GM18858 (cell line): ENCODE measurements around the gene RANBP3.

Source experiments
- ATAC-seq: cut with Tn5 transposase; IDR thresholded peaks from one replicate; pipeline ENCODE4 v1.9.1; 2021; ENCODE audit not compliant: unreplicated experiment

RANBP3 gene

DNA sequence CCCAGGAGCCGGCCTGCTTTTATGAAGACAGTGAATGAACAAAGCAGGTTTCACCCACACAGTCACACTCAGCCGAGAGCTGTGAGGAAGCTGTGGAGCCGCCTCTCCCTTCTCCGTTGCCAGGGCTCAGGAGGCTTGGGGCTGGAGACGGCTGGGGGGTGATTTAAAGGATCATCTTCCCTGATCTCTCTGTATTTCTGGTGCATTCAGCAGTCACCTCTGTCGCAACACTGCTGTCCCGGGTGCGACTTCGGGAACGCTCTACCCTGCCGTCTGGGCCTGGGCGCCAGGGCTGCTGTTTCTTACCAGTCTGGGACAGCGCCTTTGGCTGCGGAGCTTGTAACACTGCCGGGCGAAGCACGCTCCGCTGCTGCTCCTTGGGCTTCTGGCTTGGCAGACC, 45.8 kb downstream of the RANBP3 start:
- no peak for ATAC-seq

- ATAC-seq, result no peak
Measured at GRCh38 chr19:5931251-5931650, 46.7 kb downstream of the RANBP3 start.

GRCh38 chr19:5929625-5930024, 48.3 kb downstream of the RANBP3 start:
- ATAC-seq, result no peak

- ATAC-seq, result no peak
Measured at GRCh38 chr19:5929179-5929578, 48.8 kb downstream of the RANBP3 start.

GRCh38 chr19:5927441-5927821, 50.5 kb downstream of the RANBP3 start:
- ATAC-seq, result peak; percentile 40

GRCh38 chr19:5926641-5927440, 51.1 kb downstream of the RANBP3 start:
- ATAC-seq, result no peak

GRCh38 chr19:5925830-5926427, 52.0 kb downstream of the RANBP3 start:
- ATAC-seq, result no peak

- ATAC-seq, result no peak
Measured at GRCh38 chr19:5923356-5923755, 54.6 kb downstream of the RANBP3 start.

DNA sequence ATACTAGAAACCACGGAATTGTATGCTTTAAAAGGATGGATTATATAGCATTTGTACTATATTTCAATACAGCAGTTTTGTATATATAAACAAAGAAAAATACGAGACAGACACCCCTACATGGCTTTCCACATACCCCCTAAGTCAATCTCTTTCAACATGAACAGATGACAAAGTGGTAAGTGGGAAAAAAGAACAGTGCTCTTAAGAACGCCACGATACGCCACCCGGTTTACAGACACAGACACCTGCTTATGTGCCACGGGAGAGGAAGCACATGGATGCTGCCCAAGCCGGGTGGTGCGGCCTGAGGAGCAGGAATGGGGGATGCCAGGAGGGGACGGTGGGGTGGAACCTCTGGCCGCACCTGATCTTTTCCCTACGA, 55.8 kb downstream of the RANBP3 start:
- no peak for ATAC-seq

DNA sequence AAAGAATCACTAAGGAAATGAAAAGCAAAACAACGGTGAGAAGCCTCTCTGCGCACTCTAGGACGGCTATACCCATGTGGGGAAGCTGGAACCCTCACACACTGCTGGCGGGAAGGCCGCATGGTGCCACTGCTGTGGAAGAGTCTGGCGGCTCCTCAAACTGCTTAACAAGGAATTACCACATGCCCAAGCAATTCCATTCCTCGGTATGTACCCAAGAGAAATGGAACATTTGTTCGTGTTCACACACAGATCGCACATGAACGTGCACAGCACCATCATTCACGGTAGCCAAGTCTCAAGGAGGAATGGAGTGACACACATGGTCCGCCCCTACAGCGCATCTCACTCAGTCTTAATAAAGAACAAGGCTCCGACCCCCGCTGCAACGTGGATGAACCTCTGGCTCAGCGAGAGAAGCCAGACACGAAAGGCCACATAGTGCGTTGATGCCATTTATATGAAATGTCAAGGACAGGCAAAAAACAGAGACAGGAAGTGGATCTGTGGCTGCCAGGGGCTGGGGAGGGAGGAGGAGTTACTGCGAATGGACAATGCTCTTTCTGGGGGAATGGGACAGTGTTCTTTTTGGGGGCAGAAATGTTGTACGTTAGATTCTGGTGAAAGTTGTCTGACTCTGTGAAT, 56.3 kb downstream of the RANBP3 start:
- ATAC-seq, result no peak

GRCh38 chr19:5918463-5919079, 59.4 kb downstream of the RANBP3 start:
- ATAC-seq, result no peak

DNA sequence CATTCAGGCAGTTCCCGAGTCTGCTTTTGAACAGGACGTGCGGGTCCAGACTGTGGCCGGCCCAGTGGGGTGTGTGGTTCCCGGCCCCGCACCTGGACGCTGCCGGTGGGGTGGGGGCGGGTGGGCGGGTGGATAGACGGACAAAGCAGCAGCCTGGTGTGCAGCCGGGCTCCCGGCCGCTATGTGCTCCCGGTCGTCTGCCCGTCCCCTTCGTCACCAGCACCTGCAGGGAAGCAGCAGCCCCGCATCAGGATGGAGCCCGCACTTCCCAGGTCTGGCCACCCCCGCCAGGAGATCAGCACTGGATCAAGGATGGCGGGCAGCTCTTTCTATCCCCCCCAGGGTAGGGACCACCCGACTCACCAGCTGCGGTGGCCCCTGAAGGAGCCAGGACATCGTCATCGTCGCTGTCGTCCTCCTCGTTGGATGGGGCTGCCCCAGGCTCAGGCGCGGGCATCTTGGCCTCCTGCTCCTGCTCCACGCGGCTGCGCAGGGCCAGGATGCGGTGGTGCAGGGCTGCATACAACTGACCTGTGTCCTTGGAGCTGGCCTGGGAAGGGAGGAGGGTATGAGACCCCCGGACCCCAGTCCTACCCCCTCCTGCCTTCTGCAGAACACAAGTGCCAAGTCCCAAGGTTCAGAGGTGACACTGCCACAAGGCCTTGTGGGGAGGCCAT, 60.4 kb downstream of the RANBP3 start:
- no peak for ATAC-seq

GRCh38 chr19:5916181-5916708, 61.7 kb downstream of the RANBP3 start:
- ATAC-seq, result no peak

DNA sequence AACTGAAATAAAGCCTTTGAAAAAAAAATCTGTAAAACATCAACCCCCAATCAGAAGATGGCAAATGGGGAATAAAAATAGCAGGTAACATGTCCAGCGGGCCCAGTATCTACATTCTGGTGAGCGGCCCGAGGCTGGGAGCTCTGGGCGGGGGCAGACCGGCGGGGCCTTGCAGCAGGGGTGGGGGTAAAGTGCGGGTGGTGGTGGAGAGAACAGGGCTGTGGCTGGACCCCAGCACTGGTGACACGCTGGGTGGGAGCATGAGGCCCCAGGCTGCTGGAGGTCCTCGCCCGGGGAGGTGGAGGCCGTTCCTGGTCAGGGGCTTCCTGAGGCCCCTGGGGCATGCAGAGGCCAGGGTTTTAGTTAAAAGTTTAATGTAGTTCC, 62.2 kb downstream of the RANBP3 start:
- ATAC-seq, result no peak

DNA sequence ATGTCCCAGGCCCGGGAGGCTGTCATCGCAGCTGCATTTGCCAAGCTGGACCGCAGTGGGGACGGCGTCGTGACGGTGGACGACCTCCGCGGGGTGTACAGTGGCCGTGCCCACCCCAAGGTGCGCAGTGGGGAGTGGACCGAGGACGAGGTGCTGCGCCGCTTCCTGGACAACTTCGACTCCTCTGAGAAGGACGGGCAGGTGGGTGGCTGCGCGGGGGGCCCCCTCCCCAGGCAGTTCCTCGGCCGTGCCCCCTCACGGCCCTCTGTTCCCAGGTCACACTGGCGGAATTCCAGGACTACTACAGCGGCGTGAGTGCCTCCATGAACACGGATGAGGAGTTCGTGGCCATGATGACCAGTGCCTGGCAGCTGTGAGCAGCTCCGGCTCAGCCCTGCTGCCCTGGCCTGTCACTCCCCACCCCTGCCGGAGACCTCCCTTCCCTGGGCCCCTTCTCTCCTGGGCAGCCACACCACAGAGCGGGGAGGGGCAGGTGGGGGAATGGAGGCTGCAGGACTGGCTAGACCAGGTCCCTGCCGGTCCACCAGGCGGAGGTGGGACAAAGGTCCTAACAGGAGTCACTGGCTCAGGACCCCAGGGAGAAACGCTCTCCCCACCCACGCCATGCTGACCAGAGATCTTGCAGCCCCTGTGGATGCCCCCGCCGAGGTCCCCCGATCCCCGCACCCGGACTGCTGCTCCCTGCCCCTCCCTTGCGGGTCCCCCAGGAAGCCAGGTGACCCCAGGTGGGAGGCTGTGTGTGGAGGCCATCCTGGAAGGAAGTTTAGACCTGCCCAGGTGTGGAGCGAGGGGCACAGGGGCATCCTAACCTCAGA, 62.8 kb downstream of the RANBP3 start:
- ATAC-seq, result no peak

DNA sequence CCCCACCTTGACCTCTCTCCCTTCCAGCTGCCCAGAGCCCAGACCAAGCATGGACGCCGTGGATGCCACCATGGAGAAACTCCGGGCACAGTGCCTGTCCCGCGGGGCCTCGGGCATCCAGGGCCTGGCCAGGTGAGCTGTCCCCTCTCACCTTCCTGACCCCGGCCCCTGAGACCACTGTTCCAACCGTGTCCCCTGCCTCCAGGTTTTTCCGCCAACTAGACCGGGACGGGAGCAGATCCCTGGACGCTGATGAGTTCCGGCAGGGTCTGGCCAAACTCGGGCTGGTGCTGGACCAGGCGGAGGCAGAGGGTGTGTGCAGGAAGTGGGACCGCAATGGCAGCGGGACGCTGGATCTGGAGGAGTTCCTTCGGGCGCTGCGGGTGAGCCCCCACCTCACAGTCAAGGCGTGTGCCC, 63.6 kb downstream of the RANBP3 start:
- no peak for ATAC-seq

DNA sequence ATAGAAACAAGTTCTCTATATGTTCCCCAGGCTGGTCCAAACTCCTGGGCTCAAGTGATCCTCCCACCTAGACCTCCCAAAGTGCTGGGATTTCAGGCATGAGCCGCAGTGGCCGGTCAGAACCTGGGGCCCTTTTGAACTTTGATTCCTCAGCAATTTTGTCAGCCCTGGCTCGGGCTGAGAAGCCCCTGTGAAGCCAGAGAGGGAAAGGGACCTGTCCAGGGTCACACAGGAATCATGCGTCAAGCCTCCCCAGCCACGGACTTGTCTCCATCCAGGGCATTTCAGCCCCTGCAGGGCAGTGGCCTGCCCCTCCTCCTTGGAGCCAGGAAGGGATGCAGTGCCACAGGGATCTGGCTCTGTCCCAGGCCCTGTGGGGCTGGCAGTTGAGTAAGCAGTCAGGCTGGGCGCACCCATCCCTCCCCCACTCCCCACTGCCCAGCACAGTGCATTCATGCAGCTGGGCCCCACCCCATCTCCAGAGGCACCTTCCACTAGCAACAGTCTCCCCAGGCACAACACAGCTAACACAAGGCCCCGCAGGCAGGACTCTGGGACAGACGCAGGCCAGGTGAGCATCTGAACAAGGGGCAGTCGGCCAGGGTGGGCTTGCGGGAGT, 64.1 kb downstream of the RANBP3 start, which contains the start of gene CAPS:
CAPS (plus strand) TSS at position 516 of the 619 bp plus-strand sequence. CDS start 153 bp downstream, outside the sequence.
- ATAC-seq, result no peak

DNA sequence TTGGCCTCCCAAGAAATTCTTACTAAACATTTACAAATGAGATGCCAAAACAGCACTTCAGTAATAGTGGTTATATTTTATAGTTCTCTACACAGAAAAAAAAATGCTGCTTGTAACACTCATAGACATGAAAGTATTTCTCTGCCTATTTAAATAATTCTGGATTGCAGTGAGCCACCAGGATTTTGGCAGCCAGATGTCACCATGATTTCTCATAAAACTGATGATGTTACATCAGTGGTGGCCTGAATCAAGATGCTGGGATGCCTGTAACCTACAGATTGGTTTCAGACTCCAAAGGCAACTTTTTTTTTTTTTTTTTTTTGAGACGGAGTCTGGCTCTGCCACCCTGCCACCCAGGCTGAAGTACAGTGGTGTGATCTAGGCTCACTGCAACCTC, 66.6 kb downstream of the RANBP3 start:
- no peak for ATAC-seq

DNA sequence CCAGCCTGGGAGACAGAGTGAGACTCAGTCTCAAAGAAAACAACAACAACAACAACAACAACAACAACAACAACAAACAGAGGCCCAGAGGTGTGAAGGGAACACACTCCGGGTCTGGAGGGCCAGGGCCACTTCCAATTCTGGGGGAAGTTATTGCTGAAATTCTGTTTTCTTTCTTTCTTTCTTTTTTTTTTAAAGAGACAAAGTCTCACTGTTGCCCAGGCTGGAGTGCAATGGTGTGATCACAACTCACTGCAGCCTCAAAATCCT, 67.4 kb downstream of the RANBP3 start:
- ATAC-seq, result no peak
